ENCODE measurements around the gene ENPP1.
"Not testable (repeated sequence)": the region's sequence is repeated elsewhere in the genome, so short reads cannot be mapped to it uniquely, and the experiment has no call there.

Gene ENPP1

GRCh38 chr6:131832363-131832762 is 24.5 kb downstream of the ENPP1 start:
- no peak for FAIRE-seq

- FAIRE-seq, result no peak
Observed at GRCh38 chr6:131838051-131838450, 30.2 kb downstream of the ENPP1 start.

- FAIRE-seq, result no peak
Observed at GRCh38 chr6:131839388-131839787, 31.6 kb downstream of the ENPP1 start.

GRCh38 chr6:131840441-131840840 is 32.6 kb downstream of the ENPP1 start:
- no peak for FAIRE-seq

GRCh38 chr6:131840936-131841583 is 33.2 kb downstream of the ENPP1 start:
- no peak for FAIRE-seq

- FAIRE-seq, result no peak
Observed at GRCh38 chr6:131843768-131844167, 35.9 kb downstream of the ENPP1 start.

- no peak for FAIRE-seq
Observed at GRCh38 chr6:131844243-131844841, 36.5 kb downstream of the ENPP1 start.

GRCh38 chr6:131846023-131846663 is 38.3 kb downstream of the ENPP1 start:
- no peak for FAIRE-seq

- FAIRE-seq, result no peak
Observed at GRCh38 chr6:131846905-131847304, 39.1 kb downstream of the ENPP1 start.

GRCh38 chr6:131849799-131850198 is 42.0 kb downstream of the ENPP1 start:
- FAIRE-seq, result no peak

GRCh38 chr6:131851049-131851769 is 43.4 kb downstream of the ENPP1 start:
- no peak for FAIRE-seq

GRCh38 chr6:131852200-131852599 is 44.4 kb downstream of the ENPP1 start:
- no peak for FAIRE-seq

- FAIRE-seq, result no peak
Observed at GRCh38 chr6:131854803-131855202, 47.0 kb downstream of the ENPP1 start.

GRCh38 chr6:131858765-131859415 is 51.1 kb downstream of the ENPP1 start:
- no peak for FAIRE-seq

- not testable (repeated sequence) for FAIRE-seq
Observed at GRCh38 chr6:131859658-131860057, 51.8 kb downstream of the ENPP1 start.

GRCh38 chr6:131861381-131861780 is 53.6 kb downstream of the ENPP1 start:
- no peak for FAIRE-seq

GRCh38 chr6:131862476-131862875 is 54.7 kb downstream of the ENPP1 start:
- FAIRE-seq, result no peak

- FAIRE-seq, result no peak
Observed at GRCh38 chr6:131867744-131868143, 59.9 kb downstream of the ENPP1 start.

- FAIRE-seq, result no peak
Observed at GRCh38 chr6:131868836-131869235, 61.0 kb downstream of the ENPP1 start.

- no peak for FAIRE-seq
Observed at GRCh38 chr6:131875647-131876046, 67.8 kb downstream of the ENPP1 start.

- FAIRE-seq, result no peak
Observed at GRCh38 chr6:131876545-131876944, 68.7 kb downstream of the ENPP1 start.

GRCh38 chr6:131877999-131878789 is 70.4 kb downstream of the ENPP1 start:
- no peak for FAIRE-seq

Measured in endometrium (tissue), 2 donors.